Measurements from ENCODE around the gene MAP4K5.

GRCh38 chr14:50451854-50452253 lies 80.5 kb downstream of the MAP4K5 start:
- no peak for TF ChIP-seq POLR2A (IDR thresholded peaks at IDR 0.05; ENCODE audit: low read depth, low read length)
- TF ChIP-seq POLR2AphosphoS5 (IDR thresholded peaks at IDR 0.05; ENCODE audit: low read depth, low read length): no peak

Measured in GM12892 (cell line).